MCF 10A (cell line): ENCODE results near the gene LINGO1. TPM values are rescaled to one million over a fixed set of nuclear protein-coding genes. Genes with fewer than 3 reads are reported as not detected.

Experiments used
- BruUV-seq: library from RNA; stranded (reverse); fragments of 400-500 nt; replicated peaks from 2 replicates; lab custom pipeline; 2021; lab: Mats Ljungman, UMichigan
- CTCF ChIA-PET: fragments of 300-600 bp; sonication (Branson Sonifier 250); formaldehyde crosslinking; extraction: SDS; loops from one replicate; lab custom pipeline; 2021; ENCODE audit warnings: antibody characterized with exemption, inconsistent platforms; lab: Yijun Ruan, JAX
- POLR2A ChIA-PET: fragments of 300-600, 350-650 bp; sonication (Branson Sonifier 250); formaldehyde crosslinking; extraction: SDS; loops from one replicate; lab custom pipeline; 2020; ENCODE audit warnings: antibody characterized with exemption, inconsistent platforms; lab: Yijun Ruan, JAX
- DNase-seq: peaks from one replicate; pipeline ENCODE4 v3.0.0-alpha.2; 2018; ENCODE audit not compliant: unreplicated experiment
- H3K27ac Mint-ChIP-seq: one replicate; pipeline ENCODE4 v1.8.0; 2022; ENCODE audit warnings: mild to moderate bottlenecking, low read depth, mixed read lengths; ENCODE audit not compliant: unreplicated experiment
- H3K27me3 Mint-ChIP-seq: one replicate; pipeline ENCODE4 v1.8.0; 2022; ENCODE audit warnings: mixed read lengths; ENCODE audit not compliant: insufficient read depth, unreplicated experiment
- H3K36me3 Mint-ChIP-seq: one replicate; pipeline ENCODE4 v1.8.0; 2022; ENCODE audit warnings: mild to moderate bottlenecking, moderate library complexity, mixed read lengths; ENCODE audit not compliant: insufficient read depth, unreplicated experiment
- H3K4me1 Mint-ChIP-seq: one replicate; pipeline ENCODE4 v1.8.0; 2022; ENCODE audit warnings: mixed read lengths; ENCODE audit not compliant: insufficient read depth, unreplicated experiment
- H3K4me3 Mint-ChIP-seq: one replicate; pipeline ENCODE4 v1.8.0; 2022; ENCODE audit warnings: mild to moderate bottlenecking, moderate library complexity, mixed read lengths; ENCODE audit not compliant: unreplicated experiment
- H3K9me3 Mint-ChIP-seq: one replicate; pipeline ENCODE4 v1.8.0; 2022; ENCODE audit warnings: mixed read lengths; ENCODE audit not compliant: unreplicated experiment
- CTCF ChIP-seq: fragments of 200-600 bp; IDR thresholded peaks from one replicate; pipeline ENCODE4 v1.8.0; 2022; ENCODE audit warnings: antibody characterized with exemption, mild to moderate bottlenecking; ENCODE audit not compliant: unreplicated experiment
- intact Hi-C: fragments of 100-400 bp; cut with micrococcal nuclease; formaldehyde crosslinking; loops from 2 replicates; pipeline ENCODE4 v1.14.1; 2022
- total RNA-seq: library from RNA; stranded (reverse); gene quantifications from 2 replicates; pipeline ENCODE4 v1.2.3, GENCODE V29; 2022

Gene LINGO1
- total RNA-seq, 1 experiment from 2014 or later: not detected

- intact Hi-C loops: no loop called here
- Mint-ChIP-seq H3K4me1 (no peaks in the 10 kb centered on the region), H3K27me3 (peaks cover 11% of the 10 kb centered on the region), H3K4me3 (no peak overlapping the region), H3K36me3 (no peaks in the 10 kb centered on the region), H3K27ac (no peak overlapping the region), H3K9me3 (no peaks in the 10 kb centered on the region)
- TF ChIP-seq CTCF: no peak
- ChIA-PET CTCF (interaction anchor here (1.4 kb wide), 1 partner anchor 28 kb away, joined by 3 read pairs; no protein-coding TSS in a partner anchor), POLR2A (no interaction called here)
- no peak for DNase-seq
- no TSS peak for BruUV-seq
Observed at GRCh38 chr15:77572186-77572585, 60.5 kb downstream of the LINGO1 start.

- no peaks in the 10 kb centered on the region for H3K36me3 Mint-ChIP-seq
- H3K9me3 Mint-ChIP-seq: no peaks in the 10 kb centered on the region
- no peak for TF ChIP-seq CTCF
- DNase-seq: no peak
- peaks cover 10% of the 10 kb centered on the region for H3K27me3 Mint-ChIP-seq
- ChIA-PET POLR2A (no interaction called here), CTCF (interaction anchor here (1.4 kb wide), 1 partner anchor 28 kb away, joined by 3 read pairs; no protein-coding TSS in a partner anchor)
- H3K27ac Mint-ChIP-seq: no peak overlapping the region
- no TSS peak for BruUV-seq
- no peak overlapping the region for H3K4me3 Mint-ChIP-seq
- intact Hi-C loops: no loop called here
- no peaks in the 10 kb centered on the region for H3K4me1 Mint-ChIP-seq
Observed at GRCh38 chr15:77571741-77572140, 61.0 kb downstream of the LINGO1 start.

- Mint-ChIP-seq H3K4me3 (no peak overlapping the region), H3K27me3 (peaks cover 4% of the 10 kb centered on the region), H3K9me3 (no peaks in the 10 kb centered on the region), H3K36me3 (no peaks in the 10 kb centered on the region), H3K4me1 (no peaks in the 10 kb centered on the region), H3K27ac (no peak overlapping the region)
- intact Hi-C loops: no loop called here
- no peak for TF ChIP-seq CTCF
- POLR2A ChIA-PET: no interaction called here
- CTCF ChIA-PET: interaction anchor here (1.4 kb wide), 1 partner anchor 27 kb away, joined by 3 read pairs; no protein-coding TSS in a partner anchor
- DNase-seq: no peak
- no TSS peak for BruUV-seq
Observed at GRCh38 chr15:77571181-77571580, 61.5 kb downstream of the LINGO1 start.

GRCh38 chr15:77569729-77570125 is 63.0 kb downstream of the LINGO1 start:
- Mint-ChIP-seq H3K27ac (no peak overlapping the region), H3K36me3 (no peaks in the 10 kb centered on the region), H3K4me3 (no peak overlapping the region), H3K27me3 (no peaks in the 10 kb centered on the region), H3K9me3 (no peaks in the 10 kb centered on the region), H3K4me1 (no peaks in the 10 kb centered on the region)
- no peak for DNase-seq
- intact Hi-C loops: no loop called here
- ChIA-PET CTCF (interaction anchor here (0.6 kb wide), 2 partner anchors 24 to 25 kb away, joined by 3 to 4 read pairs; no protein-coding TSS in a partner anchor), POLR2A (no interaction called here)
- TF ChIP-seq CTCF: no peak
- BruUV-seq: no TSS peak
